GM12878 (cell line): ENCODE data around the gene MNT. TPM values are rescaled to one million over a fixed set of nuclear protein-coding genes. Genes with fewer than 3 reads are reported as not detected.

Source experiments
- CBX5 ChIP-seq: sonication (generic); IDR thresholded peaks from 2 replicates; pipeline ENCODE4 v1.6.1; 2016; ENCODE audit warnings: low read depth, moderate library complexity, mild to moderate bottlenecking, inconsistent platforms
- CREB1 ChIP-seq: IDR thresholded peaks from 2 replicates; pipeline ENCODE4 v1.6.1; 2012; ENCODE audit warnings: low read depth, mild to moderate bottlenecking, inconsistent platforms
- DPF2 ChIP-seq: fragments of 450-650 bp; IDR thresholded peaks from 2 replicates; pipeline ENCODE4 v1.6.1; 2017; ENCODE audit warnings: mild to moderate bottlenecking
- FOS ChIP-seq: IDR thresholded peaks from 3 replicates; pipeline ENCODE4 v1.6.1; 2011; ENCODE audit warnings: borderline replicate concordance; ENCODE audit not compliant: insufficient read length; ENCODE audit errors: extremely low read depth
- GABPA ChIP-seq: IDR thresholded peaks from 2 replicates; pipeline ENCODE4 v1.6.1; 2014; ENCODE audit warnings: antibody characterized with exemption, low read depth, mild to moderate bottlenecking, inconsistent platforms
- GATAD2B ChIP-seq: fragments of 450-650 bp; conservative IDR thresholded peaks from 2 replicates; pipeline ENCODE4 v1.6.1; 2017; ENCODE audit warnings: low read depth, mild to moderate bottlenecking, moderate library complexity
- IKZF2 ChIP-seq, 2 experiments: fragments of 450-650 bp; IDR thresholded peaks; 2 replicates each; pipeline ENCODE4 v1.6.1; 2017; ENCODE audit warnings: mild to moderate bottlenecking in 2 of 2, moderate library complexity in 2 of 2
- JUND ChIP-seq: IDR thresholded peaks from 2 replicates; pipeline ENCODE4 v1.6.1; 2012; ENCODE audit warnings: low read depth, mild to moderate bottlenecking, low read length, improper control_type of control experiment, moderate library complexity
- KAT2A ChIP-seq: conservative IDR thresholded peaks from 2 replicates; pipeline ENCODE4 v1.6.1; 2011; ENCODE audit warnings: low read depth, low read length; ENCODE audit not compliant: control insufficient read depth
- KLF5 ChIP-seq: fragments of 450-650 bp; IDR thresholded peaks from 2 replicates; pipeline ENCODE4 v1.6.1; 2014; ENCODE audit warnings: mild to moderate bottlenecking; ENCODE audit not compliant: partially characterized antibody
- LARP7 ChIP-seq: fragments of 450-650 bp; IDR thresholded peaks from 2 replicates; pipeline ENCODE4 v1.6.1; 2017; ENCODE audit warnings: mild to moderate bottlenecking
- MEF2A ChIP-seq: IDR thresholded peaks from 2 replicates; pipeline ENCODE4 v1.6.1; 2011; ENCODE audit warnings: low read depth, mild to moderate bottlenecking, low read length, moderate library complexity; ENCODE audit not compliant: insufficient read depth
- MEF2B ChIP-seq: fragments of 450-650 bp; IDR thresholded peaks from 2 replicates; pipeline ENCODE4 v1.6.1; 2018; ENCODE audit warnings: mild to moderate bottlenecking, moderate library complexity; ENCODE audit not compliant: partially characterized antibody, poor library complexity, severe bottlenecking
- MTA3 ChIP-seq: IDR thresholded peaks from 2 replicates; pipeline ENCODE4 v1.6.1; 2012; ENCODE audit warnings: low read length, inconsistent platforms, borderline replicate concordance
- MXI1 ChIP-seq: fragments of 150-350 bp; IDR thresholded peaks from 2 replicates; pipeline ENCODE4 v1.6.1; 2011; ENCODE audit warnings: low read depth, mild to moderate bottlenecking, inconsistent platforms, low read length, improper control_type of control experiment
- MYC ChIP-seq: IDR thresholded peaks from 2 replicates; pipeline ENCODE4 v1.6.1; 2011; ENCODE audit warnings: mild to moderate bottlenecking, low read length, moderate library complexity, inconsistent platforms; ENCODE audit not compliant: insufficient read depth, insufficient replicate concordance, insufficient read length, severe bottlenecking
- PAX8 ChIP-seq: fragments of 450-650 bp; IDR thresholded peaks from 2 replicates; pipeline ENCODE4 v1.6.1; 2017; ENCODE audit warnings: mild to moderate bottlenecking, moderate library complexity
- POLR2AphosphoS2 ChIP-seq: IDR thresholded peaks from 2 replicates; pipeline ENCODE4 v1.6.1; 2011; ENCODE audit warnings: low read depth, mild to moderate bottlenecking, low read length, improper control_type of control experiment, moderate library complexity
- RUNX3 ChIP-seq: IDR thresholded peaks from 2 replicates; pipeline ENCODE4 v1.6.1; 2012; ENCODE audit warnings: low read length, inconsistent platforms
- SIN3A ChIP-seq: IDR thresholded peaks from 2 replicates; pipeline ENCODE4 v1.6.1; 2012; ENCODE audit warnings: low read depth, low read length, improper control_type of control experiment
- SKIL ChIP-seq: fragments of 450-650 bp; IDR thresholded peaks from 2 replicates; pipeline ENCODE4 v1.6.1; 2017; ENCODE audit warnings: mild to moderate bottlenecking, low read depth, inconsistent platforms; ENCODE audit not compliant: poor library complexity, severe bottlenecking
- SMAD1 ChIP-seq: fragments of 450-650 bp; IDR thresholded peaks from 2 replicates; pipeline ENCODE4 v1.6.1; 2018; ENCODE audit warnings: mild to moderate bottlenecking, low read depth; ENCODE audit not compliant: partially characterized antibody
- SP1 ChIP-seq: IDR thresholded peaks from one replicate; pipeline ENCODE4 v1.6.1; 2011; ENCODE audit warnings: low read depth, low read length
- TAF1 ChIP-seq: IDR thresholded peaks from 2 replicates; pipeline ENCODE4 v1.6.1; 2011; ENCODE audit warnings: mild to moderate bottlenecking, low read depth, low read length, borderline replicate concordance
- YBX1 ChIP-seq: fragments of 450-650 bp; IDR thresholded peaks from 2 replicates; pipeline ENCODE4 v1.6.1; 2016; ENCODE audit warnings: antibody characterized with exemption
- ZNF592 ChIP-seq: fragments of 450-650 bp; IDR thresholded peaks from 2 replicates; pipeline ENCODE4 v1.6.1; 2017; ENCODE audit warnings: mild to moderate bottlenecking, moderate library complexity
- polyA plus RNA-seq, 11 experiments: library from polyadenylated mRNA; depleted of rRNA in 4 of 11; unstranded in 6 of 11; stranded (reverse) in 5 of 11; fragments of >200 nt; fragmentation: Nextera tagmentation in 4 of 11; fragmentation: Illumina TruSeq in 1 of 11; extraction: Ambion mirVana in 4 of 11; extraction: Trizol in 1 of 11; gene quantifications; 1 replicate in 1 of 11; 2 replicates in 10 of 11; pipeline versions ENCODE4 v1.2.1 to v1.2.3, GENCODE V29; 2011 to 2016; ENCODE audit warnings: inconsistent platforms in 2 of 11, missing spikeins in 2 of 11, low read depth in 1 of 11
- total RNA-seq, 4 experiments: library from RNA; depleted of rRNA in 3 of 4; stranded (reverse); fragments of >200 nt in 3 of 4; fragmentation: Illumina TruSeq in 1 of 4; extraction: Trizol in 1 of 4; gene quantifications; 2 replicates each; pipeline versions ENCODE4 v1.2.1 to v1.2.3, GENCODE V29; 2013 to 2021

The MNT gene
- total and polyA plus RNA-seq, 10 of the 15 experiments (the other 5 are each of a cell fraction or from before 2014, with no cell fraction given): 0.31 to 15.9 (median 3.8) TPM

GRCh38 chr17:2336215-2336851, 64.5 kb downstream of the MNT start, which contains the start of gene TSR1 (continued):
- peak; percentile 36 for TF ChIP-seq GATAD2B
- TF ChIP-seq LARP7: peak; percentile 73; the same call in 1 of the 2 replicates
- peak; percentile 95 for TF ChIP-seq POLR2AphosphoS2
- no peak for TF ChIP-seq YBX1
- TF ChIP-seq PAX8: no peak
- TF ChIP-seq SKIL: no peak
- TF ChIP-seq SMAD1: peak; percentile 46
- TF ChIP-seq GABPA: peak; percentile 98
- peak; percentile 90 for TF ChIP-seq SIN3A
- no peak for TF ChIP-seq CBX5
- 0 out of 2 replicates have a peak, but pooled peaks have one; percentile 21 for TF ChIP-seq ZNF592
- TF ChIP-seq JUND: no peak
- TF ChIP-seq IKZF2 (IDR thresholded peaks at IDR 0.05): peak; percentile 56 to 62
- TF ChIP-seq FOS: no peak
- peak; percentile 58 for TF ChIP-seq SP1
- TF ChIP-seq MTA3: peak; percentile 57; the same call in 1 of the 2 replicates
- TF ChIP-seq MYC: peak; percentile 92
- TF ChIP-seq MEF2A: 0 out of 2 replicates have a peak, but pooled peaks have one; percentile 30
- TF ChIP-seq KAT2A: no peak
- TF ChIP-seq KLF5: peak; percentile 70
- peak; percentile 44 for TF ChIP-seq RUNX3
- TF ChIP-seq MEF2B: peak; percentile 51
- 0 out of 2 replicates have a peak, but pooled peaks have one; percentile 19 for TF ChIP-seq DPF2
- TF ChIP-seq MXI1: peak; percentile 98
- TF ChIP-seq CREB1: peak; percentile 63
- TF ChIP-seq TAF1: peak; percentile 91
